ENCODE data around the gene MTREX. TPM values are rescaled to one million over a fixed set of nuclear protein-coding genes. Genes with fewer than 3 reads are reported as not detected.

Gene MTREX
- total and polyA plus RNA-seq, 4 donors, result 10.0 to 43.8 (median 23.7) TPM

DNA sequence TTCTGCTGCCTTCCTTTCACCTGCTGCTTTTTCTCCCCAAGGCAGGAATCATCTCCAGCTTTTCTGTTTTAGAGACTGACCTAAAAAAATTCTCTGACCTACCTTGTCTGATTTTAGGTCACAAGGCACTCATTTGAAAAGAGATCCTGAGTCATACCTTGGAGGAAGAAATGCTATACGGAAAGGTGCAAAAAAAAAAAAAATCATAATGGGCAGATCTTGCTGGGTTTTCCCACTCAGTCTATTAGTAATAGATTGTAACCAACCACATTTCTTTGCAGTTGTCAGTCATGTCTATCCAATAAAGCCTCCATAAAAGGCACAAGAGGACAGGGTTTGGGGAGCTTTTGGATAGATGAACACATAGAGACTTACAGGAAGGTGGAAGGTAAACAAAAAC, 70.0 kb downstream of the MTREX start:
- Histone ChIP-seq H3K27ac (ENCODE audit: low read depth in 1 of 2, low read length in 2 of 2) (no peak overlapping the region), H3K4me3 (ENCODE audit: low read depth in 1 of 3, low read length in 3 of 3) (no peak overlapping the region), H3K36me3 (ENCODE audit: control insufficient read depth in 4 of 4, insufficient read depth in 3 of 4, low read depth in 1 of 4, low read length in 3 of 4) (peaks cover 2 to 14% (median 5%) of the 10 kb centered on the region in 4 donors), H3K9me3 (ENCODE audit: control insufficient read depth in 4 of 4, low read length in 3 of 4) (no peaks in the 10 kb centered on the region), H3K4me1 (ENCODE audit: control insufficient read depth in 4 of 4, insufficient read depth in 4 of 4, low read length in 3 of 4) (no peaks in the 10 kb centered on the region), H3K27me3 (ENCODE audit: control insufficient read depth in 4 of 4, insufficient read depth in 4 of 4, low read length in 3 of 4) (no peaks in the 10 kb centered on the region), H3K9ac (ENCODE audit: low read depth in 1 of 2, low read length in 2 of 2) (no peak overlapping the region)
- TF ChIP-seq HNF4A (conservative IDR thresholded peaks at IDR 0.05), result no peak
- TF ChIP-seq, protein P1, sequence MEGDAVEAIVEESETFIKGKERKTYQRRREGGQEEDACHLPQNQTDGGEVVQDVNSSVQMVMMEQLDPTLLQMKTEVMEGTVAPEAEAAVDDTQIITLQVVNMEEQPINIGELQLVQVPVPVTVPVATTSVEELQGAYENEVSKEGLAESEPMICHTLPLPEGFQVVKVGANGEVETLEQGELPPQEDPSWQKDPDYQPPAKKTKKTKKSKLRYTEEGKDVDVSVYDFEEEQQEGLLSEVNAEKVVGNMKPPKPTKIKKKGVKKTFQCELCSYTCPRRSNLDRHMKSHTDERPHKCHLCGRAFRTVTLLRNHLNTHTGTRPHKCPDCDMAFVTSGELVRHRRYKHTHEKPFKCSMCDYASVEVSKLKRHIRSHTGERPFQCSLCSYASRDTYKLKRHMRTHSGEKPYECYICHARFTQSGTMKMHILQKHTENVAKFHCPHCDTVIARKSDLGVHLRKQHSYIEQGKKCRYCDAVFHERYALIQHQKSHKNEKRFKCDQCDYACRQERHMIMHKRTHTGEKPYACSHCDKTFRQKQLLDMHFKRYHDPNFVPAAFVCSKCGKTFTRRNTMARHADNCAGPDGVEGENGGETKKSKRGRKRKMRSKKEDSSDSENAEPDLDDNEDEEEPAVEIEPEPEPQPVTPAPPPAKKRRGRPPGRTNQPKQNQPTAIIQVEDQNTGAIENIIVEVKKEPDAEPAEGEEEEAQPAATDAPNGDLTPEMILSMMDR (IDR thresholded peaks at IDR 0.05; ENCODE audit: low read depth, low read length, missing input control), result no peak
- TF ChIP-seq EGR1 (IDR thresholded peaks at IDR 0.05; ENCODE audit: low read depth in 2 of 2), result no peak
- TF ChIP-seq RAD21 (IDR thresholded peaks at IDR 0.05), result no peak
- TF ChIP-seq, protein P2, sequence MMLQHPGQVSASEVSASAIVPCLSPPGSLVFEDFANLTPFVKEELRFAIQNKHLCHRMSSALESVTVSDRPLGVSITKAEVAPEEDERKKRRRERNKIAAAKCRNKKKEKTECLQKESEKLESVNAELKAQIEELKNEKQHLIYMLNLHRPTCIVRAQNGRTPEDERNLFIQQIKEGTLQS (IDR thresholded peaks at IDR 0.05), result no peak
- DNase-seq (ENCODE audit: low spot score), result no peak
- WGBS, result 82% methylated on average over 1 of the region's 1 CpG

DNA sequence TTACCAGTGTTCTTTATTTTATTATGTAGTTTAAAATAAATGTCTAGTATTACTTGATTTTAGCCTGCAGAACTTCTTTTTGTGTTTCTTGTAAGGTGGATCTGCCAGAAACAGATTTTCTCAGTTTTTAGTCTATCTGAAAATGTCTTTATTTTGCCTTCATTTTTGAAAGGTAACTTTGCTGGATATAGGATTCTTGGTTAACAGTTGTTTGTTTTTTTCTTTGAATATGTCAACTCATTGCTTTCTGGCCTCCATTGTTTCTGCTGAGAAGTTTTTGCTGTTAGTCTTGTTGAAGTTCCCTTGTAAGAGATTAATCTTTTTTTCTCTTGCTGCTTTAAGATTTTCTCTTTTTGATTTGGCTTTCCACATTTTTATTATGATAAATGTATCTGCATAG, 75.5 kb downstream of the MTREX start:
- Histone ChIP-seq H3K9ac (ENCODE audit: low read depth in 1 of 2, low read length in 2 of 2) (no peak overlapping the region), H3K4me3 (ENCODE audit: low read depth in 1 of 3, low read length in 3 of 3) (no peak overlapping the region), H3K27ac (ENCODE audit: low read depth in 1 of 2, low read length in 2 of 2) (no peak overlapping the region), H3K36me3 (ENCODE audit: control insufficient read depth in 4 of 4, insufficient read depth in 3 of 4, low read depth in 1 of 4, low read length in 3 of 4) (peaks cover 2 to 9% (median 7%) of the 10 kb centered on the region in 4 donors), H3K4me1 (ENCODE audit: control insufficient read depth in 4 of 4, insufficient read depth in 4 of 4, low read length in 3 of 4) (peaks cover 3 to 18% (median 9%) of the 10 kb centered on the region in 4 donors), H3K9me3 (ENCODE audit: control insufficient read depth in 4 of 4, low read length in 3 of 4) (no peaks in the 10 kb centered on the region), H3K27me3 (ENCODE audit: control insufficient read depth in 4 of 4, insufficient read depth in 4 of 4, low read length in 3 of 4) (no peaks in the 10 kb centered on the region)
- TF ChIP-seq, protein P2 (IDR thresholded peaks at IDR 0.05), result no peak
- TF ChIP-seq FOXA1 (IDR thresholded peaks at IDR 0.05) (no peak), HNF4A (conservative IDR thresholded peaks at IDR 0.05) (no peak), ZBTB33 (IDR thresholded peaks at IDR 0.05) (no peak), EGR1 (IDR thresholded peaks at IDR 0.05; ENCODE audit: low read depth in 2 of 2) (no peak), JUND (IDR thresholded peaks at IDR 0.05) (no peak), REST (IDR thresholded peaks at IDR 0.05) (no peak), RAD21 (IDR thresholded peaks at IDR 0.05) (no peak), SP1 (IDR thresholded peaks at IDR 0.05) (no peak), FOXA2 (IDR thresholded peaks at IDR 0.05) (no peak), HNF4G (IDR thresholded peaks at IDR 0.05) (no peak), RXRA (IDR thresholded peaks at IDR 0.05) (no peak), YY1 (IDR thresholded peaks at IDR 0.05) (no peak), NR2F2 (IDR thresholded peaks at IDR 0.05) (no peak), TAF1 (conservative IDR thresholded peaks at IDR 0.05) (no peak), GABPA (IDR thresholded peaks at IDR 0.05 in 1 of 2, conservative IDR thresholded peaks at IDR 0.05 in 1 of 2) (no peak)
- TF ChIP-seq, protein P1 (IDR thresholded peaks at IDR 0.05; ENCODE audit: low read depth, low read length, missing input control), result no peak
- TF ChIP-seq, protein P3, sequence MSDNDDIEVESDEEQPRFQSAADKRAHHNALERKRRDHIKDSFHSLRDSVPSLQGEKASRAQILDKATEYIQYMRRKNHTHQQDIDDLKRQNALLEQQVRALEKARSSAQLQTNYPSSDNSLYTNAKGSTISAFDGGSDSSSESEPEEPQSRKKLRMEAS (IDR thresholded peaks at IDR 0.05), result no peak
- DNase-seq (ENCODE audit: low spot score), result no peak

Data from liver (tissue), 9 donors.